Stimulated activated CD4-positive, alpha-beta T cell treated with anti-CD3 and anti-CD28 coated beads, Interleukin-2, amount 100 ng/mL, for 48 hours (primary cell): ENCODE results near the gene ZGRF1.
"Not testable (repeated sequence)": the region's sequence is repeated elsewhere in the genome, so short reads cannot be mapped to it uniquely, and the experiment has no call there.

ENCODE experiments used
- DNase-seq, 2 donors: peaks; one replicate each; pipeline ENCODE4 v3.0.0-alpha.2; 2020

ZGRF1 gene

DNA sequence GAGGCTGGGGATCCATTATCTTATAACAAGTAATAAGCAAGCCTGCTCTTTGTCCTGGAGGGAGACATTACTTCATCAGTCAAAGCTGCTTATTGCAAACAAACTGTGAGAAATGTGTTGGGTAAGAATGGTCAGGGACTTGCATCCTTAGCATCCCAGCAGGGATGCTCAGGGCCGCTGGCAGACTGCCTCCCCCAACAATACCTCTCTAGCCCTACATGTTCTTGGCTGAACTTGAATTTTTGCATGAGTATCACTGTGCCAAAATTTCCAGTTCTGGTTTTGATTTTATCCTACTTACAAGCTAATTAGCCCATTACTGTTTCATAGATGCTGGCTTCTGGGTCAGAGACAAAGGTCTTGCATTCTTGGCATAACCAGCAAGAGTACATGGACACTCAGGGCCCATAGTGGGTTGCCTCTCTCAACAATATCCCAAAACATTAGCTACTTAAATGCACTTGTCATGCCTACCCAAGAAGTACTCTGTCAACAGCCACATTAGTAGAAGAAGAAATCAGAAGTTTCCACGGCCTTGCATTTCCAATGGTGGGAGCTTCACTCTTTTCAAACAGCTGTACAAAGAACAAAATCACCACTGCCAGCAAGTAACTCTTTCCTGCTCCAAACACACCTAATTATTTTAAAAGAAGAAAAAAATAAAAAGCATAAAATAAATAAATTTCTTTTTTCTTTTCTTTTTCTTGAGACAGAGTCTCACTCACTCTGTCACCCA, 78.9 kb downstream of the ZGRF1 start:
- no peak for DNase-seq

DNA sequence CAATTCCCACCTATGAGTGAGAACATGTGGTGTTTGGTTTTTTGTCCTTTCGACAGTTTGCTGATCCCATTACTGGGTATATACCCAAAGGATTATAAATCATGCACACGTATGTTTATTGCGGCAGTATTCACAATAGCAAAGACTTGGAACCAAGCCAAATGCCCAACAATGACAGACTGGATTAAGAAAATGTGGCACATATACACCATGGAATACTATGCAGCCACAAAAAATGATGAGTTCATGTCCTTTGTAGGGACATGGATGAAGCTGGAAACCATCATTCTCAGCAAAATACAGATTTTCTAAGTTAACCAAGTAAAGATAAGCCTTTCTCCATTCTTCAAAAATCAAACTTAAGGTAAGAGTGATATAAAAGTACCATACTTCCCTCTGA, 82.4 kb downstream of the ZGRF1 start:
- not testable (repeated sequence) for DNase-seq

- no peak for DNase-seq
These were observed 84.0 kb downstream of the ZGRF1 start for GRCh38 chr4:112552668-112553067.

- no peak for DNase-seq
These were observed 86.0 kb downstream of the ZGRF1 start for GRCh38 chr4:112550728-112551127.

DNA sequence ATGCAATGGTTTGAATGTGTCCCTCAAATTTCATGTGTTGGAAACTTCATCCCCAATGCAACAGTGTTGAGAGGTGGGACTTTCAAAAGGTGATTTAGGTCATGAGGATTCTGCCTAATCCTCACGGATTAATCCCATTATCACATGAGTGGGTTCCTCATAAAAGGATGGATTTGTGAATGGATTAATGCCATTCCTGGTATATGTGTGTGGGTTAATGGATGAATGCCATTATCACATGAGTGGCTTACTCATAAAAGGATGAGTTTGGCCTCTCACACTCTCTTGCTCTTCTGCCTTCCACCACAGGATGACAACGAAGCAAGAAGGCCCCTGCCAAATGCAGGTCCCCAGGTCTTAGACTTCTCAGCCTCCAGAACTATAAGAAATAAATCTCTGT, 90.2 kb downstream of the ZGRF1 start:
- no peak for DNase-seq

GRCh38 chr4:112545346-112545745, 91.4 kb downstream of the ZGRF1 start:
- no peak for DNase-seq

- DNase-seq, result no peak
These were observed 96.0 kb downstream of the ZGRF1 start for GRCh38 chr4:112540695-112541094.

DNA sequence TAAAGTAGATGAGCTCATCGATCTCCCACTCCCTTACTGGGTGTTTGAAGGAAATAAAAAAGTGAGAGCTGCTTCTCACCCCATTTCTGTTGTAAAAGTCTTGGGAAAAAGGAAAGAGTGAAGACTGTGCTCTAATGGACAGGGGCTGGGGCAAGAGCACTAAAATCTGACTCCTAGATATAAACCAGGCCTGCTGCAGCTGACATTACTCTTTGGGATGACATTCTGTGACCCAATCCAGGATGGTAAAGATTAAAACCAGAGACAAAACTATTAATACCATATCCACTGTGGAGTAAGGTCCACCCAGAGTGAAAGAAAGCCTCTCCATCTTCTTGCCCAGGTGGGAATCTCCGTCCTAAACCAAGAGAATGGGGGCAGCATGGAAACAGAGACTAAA, 100.6 kb downstream of the ZGRF1 start:
- DNase-seq, result no peak

DNA sequence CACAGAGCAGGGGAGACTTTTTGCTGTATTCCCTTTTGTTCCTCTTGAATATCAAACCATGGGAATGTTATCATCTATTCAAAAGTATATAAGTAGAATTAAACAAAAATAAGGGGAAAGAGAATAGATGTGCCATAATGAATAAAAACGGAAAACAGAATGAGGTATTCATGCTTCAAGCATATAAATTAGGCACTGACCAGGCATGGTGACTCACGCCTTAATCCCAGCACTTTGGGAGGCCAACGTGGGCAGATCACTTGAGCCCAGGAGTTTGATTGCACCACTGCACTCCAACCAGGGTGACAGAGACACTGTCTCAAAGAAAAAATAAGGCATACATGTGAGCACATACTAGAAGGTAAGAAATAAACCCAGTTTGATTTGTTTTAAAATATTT, 104.4 kb downstream of the ZGRF1 start:
- no peak for DNase-seq

- DNase-seq, result no peak
These were observed 105.6 kb downstream of the ZGRF1 start for GRCh38 chr4:112531146-112531545.

GRCh38 chr4:112526061-112526460, 110.6 kb downstream of the ZGRF1 start:
- DNase-seq, result no peak

DNA sequence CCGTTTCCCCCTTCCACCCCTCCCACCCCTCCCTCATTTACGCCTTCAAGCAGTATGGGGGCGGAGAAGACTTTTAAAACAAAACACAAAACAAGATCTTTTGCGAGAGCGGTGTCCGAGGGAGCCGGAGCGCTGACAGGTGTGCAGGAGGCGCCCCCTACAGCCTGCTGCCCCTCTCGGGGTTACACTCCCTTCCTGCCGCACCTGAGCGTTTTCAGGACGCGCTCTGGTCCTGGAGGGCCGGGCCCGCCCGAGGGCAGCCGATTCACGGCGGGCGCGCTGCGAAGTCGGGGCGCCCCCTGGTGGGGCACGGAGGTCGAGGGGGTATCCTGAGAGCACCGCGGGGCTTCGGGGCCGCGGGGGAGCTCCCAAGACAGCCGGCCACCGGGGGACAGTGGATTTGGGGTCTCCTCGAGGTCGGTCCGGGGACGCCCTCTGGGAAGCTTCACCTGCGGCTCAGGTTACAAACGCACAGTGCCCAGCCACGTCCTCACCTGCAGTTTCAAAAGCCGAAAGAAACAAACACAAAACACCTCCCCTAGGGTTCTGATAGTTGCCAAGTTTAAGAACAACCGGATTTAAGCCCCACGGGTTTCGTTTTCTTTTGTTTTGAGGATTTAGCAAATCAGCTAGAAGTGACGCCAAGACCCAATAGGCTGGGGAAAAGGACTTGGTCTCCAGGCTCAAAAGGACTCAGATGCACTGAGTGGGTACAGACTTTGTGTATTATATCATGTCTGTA, 112.8 kb downstream of the ZGRF1 start:
- peak; percentile 72 to 80 for DNase-seq

GRCh38 chr4:112523008-112523721, 113.5 kb downstream of the ZGRF1 start:
- DNase-seq, result no peak

DNA sequence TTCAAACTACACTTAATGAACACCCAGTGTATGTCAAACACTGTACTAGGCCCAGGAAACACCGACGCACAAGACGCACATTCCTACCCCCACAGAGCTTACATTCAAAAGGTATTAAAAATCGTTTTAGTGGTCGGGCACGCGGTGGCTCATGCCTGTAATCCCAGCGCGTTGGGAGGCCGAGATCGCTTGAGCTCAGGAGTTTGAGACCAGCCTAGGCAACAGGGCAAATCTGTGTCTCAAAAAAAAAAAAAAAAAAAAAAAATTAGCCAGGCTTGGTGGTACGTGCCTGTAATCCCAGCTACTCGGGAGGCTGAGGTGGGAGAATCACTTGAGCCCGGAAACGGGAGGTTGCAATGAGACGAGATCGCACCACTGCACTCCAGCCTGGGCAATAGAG, 114.3 kb downstream of the ZGRF1 start:
- not testable (repeated sequence) for DNase-seq

DNA sequence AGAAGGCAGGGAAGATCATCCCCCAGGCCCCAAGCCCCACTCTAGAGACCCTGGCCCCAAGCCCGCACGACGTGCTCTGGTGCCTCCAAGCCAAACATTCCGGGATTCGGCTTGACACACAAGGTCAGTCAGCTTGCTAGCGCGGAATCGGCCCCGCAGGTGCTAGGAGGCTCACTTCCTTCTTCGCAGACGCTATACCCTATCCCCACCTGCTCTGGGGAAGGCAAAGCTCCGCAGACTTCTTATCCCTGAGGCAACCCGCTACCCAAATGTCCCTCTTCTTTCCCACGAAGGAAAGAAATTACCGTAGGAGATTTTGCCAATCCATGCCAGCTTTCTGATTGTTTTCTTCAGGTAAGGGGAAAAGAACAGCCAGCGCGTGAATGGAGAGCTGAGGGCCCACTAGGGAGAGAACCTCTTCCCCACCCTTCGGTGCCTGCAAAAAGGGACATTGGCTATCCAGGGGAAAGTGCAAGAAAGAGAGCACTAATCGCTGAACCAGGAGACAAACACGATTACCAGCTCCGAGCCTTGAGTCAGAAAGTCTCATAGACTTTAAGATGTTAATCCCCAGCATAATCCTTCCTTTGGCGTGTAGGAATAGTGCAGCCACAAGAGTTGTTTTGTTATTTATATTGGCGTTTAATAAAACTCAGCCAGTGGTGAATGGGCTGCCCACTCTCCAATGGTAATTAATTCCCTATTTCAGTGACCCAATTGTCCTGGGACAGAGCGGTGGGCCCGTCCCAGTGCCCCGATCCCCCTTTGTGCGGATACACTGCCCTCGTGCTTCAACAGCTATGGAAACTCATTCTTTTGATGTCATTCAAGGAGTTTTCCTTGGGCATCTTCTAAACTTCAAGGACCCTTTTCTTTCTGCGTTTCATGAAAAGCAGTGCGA, 115.3 kb downstream of the ZGRF1 start:
- no peak for DNase-seq

DNA sequence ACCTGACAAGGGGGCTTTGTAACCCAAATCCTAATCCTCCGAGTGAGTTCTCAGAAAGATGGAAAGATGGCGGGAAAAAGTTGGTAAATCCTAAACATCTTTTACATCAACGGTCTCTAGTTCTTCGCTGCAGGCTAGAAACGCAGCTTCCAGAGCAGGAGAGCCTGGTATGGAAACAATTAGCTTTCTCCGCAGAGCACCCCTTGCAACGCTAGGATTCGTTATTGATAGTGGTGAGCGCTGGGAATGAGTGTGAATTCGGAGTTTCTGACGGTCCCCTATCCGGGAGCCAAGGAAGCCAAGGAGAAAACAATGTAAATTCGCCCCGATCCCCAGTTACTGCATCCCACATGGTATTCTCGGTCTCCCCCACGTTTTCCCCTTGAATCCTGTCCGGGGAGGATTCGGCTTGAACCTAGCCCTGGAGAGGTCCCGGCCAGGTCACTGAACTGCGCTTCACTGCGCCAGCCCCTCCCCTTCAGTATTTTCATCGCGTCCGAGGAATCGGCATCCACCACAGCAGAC, 116.0 kb downstream of the ZGRF1 start:
- DNase-seq, result no peak

DNA sequence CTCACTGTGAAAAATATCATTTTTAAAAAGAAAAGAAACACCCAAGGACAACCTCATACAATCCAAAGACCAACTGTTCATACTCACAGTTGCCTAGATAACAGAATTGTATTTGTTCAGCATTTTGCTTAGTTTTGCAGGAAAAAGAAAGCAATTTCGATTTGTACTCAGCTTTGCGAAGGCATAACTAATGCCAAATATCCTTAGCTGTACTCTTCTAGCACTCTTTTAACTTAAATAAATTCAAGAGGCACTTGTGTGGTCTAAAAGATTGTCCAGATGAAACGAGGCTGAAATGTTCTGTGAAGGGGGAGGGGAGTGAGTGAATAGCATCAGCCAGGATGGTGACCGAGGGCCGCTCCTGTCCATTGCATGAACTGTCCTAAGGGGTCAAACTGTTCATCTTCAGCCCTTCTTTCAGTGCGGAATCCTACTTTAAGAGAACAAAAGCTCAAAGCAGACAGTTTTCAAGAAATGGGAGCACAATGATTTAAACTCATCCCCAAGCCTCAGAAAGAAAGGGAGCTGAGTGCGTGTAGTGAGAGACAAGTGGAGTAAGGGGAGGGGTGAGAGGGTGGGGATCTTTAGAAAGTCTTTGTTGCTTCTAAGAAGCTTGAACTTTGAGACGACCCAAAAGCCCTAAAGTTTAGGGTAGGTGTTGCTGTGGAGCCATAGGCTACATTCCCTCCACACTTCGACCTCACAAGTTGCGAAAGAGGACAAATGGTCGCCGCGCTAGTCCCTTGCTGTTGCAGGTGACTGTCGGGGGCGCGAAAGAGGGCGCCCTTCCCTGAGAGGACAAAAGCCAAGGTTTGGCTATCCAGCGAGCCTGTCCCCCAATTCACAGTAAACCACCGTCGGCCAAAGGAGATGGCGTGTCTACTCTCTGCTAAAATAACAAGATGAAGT, 116.8 kb downstream of the ZGRF1 start:
- DNase-seq, result no peak

- DNase-seq, result no peak
These were observed 118.0 kb downstream of the ZGRF1 start for GRCh38 chr4:112518675-112519074.

DNA sequence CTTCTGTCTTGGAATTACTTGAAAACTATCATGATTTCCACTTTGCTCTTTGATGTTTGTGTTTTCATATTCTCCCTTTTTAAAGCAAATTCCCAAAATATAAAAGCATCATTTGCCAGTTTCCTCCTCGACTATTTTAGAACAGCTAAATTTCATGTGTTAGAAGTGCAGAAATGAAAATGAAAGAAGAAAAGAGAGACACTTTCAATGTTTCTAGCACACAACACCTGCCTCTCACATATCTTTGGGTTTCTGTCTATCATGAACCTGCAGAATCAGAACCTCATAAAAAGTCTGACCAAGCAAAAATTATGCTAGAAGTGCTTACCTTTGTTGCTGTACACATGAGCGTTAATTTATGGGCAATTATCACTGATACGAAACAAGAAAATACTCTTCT, 118.8 kb downstream of the ZGRF1 start:
- no peak for DNase-seq

GRCh38 chr4:112517067-112517634, 119.6 kb downstream of the ZGRF1 start:
- no peak for DNase-seq

DNA sequence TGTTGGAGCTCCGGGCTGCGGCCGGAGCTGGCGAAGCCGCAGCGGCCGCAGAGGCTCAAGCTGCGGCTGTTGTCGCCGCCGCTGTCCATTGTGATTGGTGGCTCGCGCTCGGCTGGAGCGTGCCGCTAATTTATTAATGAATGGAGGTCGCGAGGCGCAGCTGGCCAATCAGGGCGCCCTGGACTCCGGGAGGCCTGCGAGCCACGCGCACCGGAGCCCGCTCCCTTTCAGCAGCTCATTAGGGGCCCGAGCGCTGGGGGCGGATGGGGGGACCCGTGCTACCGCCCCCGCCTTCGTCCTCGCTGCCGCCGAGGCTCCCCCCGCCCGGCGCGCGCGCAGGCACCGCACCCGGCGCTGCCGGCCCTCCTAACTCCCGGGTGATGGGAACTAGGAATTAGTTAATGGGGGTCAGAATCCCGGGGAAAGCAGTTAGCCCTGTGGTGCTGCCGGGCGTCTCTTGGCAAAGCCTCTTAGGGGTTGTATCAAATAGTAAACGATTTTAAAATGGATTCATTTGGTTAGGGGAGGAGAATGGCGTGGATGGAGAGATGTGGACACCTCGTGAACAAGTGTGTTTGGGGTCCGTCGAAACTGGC, 120.1 kb downstream of the ZGRF1 start:
- DNase-seq, result no peak
